GM21367 (cell line): ENCODE results near the gene TFEB.

Experiments used
- ATAC-seq: cut with Tn5 transposase; IDR thresholded peaks from one replicate; pipeline ENCODE4 v1.9.1; 2021; ENCODE audit not compliant: unreplicated experiment

Gene TFEB

DNA sequence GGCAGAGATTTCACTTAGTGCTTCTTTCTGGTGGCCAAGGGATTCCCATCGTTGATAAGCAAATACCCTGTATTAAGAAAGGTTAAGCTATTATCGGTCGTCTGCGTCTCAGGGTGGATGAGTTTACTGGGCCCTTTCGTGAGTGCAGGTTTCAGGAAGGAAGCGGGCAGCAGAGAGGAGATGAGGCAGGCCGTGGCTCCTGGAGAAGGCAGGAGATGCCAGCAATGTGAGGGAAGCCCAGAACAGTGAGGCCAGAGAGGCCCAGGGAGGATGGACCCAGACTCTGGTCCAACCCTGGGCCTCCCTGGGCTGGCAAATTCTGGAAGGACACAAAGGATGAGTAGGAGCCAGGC, 11.2 kb downstream of the TFEB start:
- ATAC-seq, result no peak

DNA sequence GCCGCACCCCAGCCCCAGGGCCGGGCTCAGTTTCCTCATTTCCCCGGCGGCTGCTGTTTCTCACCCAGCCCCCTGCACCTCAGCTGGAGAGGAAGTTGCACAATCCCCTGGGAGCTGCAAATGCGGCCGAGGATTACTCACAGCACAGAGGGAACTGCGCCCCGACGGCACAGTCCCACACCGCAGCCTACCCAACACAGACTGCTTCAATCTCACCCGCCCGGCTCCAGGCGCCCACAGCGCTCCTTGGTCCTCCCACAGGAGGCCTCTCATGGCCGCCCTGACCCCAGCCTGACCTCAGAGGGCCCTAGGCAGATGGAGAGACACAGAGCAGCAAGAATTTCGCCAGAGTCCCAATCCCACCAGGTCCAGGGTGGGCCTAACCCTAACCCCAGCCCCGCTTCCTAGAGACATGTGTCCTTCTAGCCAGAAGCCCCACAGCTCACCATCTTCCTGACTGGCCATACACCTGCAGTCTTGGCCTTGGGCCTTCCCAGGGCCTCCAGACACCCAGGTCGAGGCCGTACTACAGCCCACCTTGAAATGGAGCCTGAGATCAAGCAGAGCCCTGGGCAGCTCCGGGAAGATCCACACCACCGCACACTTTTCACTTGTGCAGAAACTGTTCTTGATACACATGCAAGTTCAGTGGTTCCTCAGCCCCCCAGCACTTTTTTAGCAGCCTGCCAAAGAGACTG, 11.7 kb downstream of the TFEB start:
- peak; percentile 57 for ATAC-seq

DNA sequence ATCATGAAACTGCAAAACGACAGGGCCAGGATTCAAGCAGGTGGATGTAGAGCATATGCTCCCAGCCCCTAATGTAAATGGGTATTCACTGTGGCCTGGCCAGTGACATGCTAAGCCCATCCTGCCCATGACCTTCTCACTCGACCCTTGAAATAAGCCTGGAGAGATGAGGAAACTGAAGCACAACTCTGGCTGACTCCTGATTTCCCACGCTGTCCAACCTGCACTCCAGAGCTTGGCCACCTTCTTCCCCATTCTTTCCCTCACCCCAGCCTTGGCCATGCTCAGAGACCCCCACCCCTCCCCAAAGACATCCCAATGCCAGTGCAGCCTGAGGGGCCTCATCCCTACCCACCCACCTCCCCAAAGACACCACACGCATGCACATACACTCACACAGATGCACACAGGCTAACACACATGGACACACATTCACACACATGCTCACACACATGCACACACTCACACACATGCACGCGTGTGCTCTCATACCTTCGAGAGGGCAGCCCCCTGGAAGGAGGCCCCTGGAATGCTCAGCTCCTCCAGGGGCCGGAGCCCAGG, 12.4 kb downstream of the TFEB start:
- ATAC-seq, result no peak

DNA sequence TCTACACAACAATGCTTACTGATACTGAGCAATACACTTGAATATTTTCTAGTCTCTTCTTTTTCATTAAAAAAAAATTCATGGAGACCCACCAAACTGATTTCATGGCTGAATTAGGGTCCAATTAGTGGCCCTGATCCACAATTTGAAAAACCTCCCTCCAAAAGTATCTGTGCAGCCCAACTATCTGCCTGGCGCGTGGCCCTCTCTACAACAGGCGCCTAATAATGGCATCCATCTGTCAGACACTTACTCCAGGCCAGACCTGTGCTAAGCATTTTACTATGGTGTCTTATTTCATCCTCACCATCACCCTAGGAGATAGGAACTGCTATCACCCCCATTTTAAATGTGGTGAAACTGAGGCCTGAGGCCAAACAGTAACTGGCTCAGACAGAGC, 14.0 kb downstream of the TFEB start:
- ATAC-seq, result no peak

DNA sequence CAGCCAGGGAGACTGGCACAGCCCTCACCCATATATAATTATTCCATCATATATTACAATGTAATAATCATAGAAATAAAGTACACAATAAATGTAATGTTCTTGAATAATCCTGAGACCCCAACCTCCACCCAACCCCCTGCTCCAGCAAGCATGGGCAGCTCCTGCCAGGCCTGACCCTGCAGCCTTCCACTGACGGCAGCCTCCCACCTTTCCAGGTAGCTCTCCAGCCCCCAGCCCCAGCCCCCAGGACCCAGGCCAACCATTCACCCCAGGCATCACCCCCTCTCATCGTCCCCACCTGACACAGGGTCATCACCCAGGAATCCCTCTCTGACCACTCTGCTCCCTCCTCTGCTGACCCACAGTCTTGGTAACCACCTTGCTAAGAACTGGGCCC, 14.6 kb downstream of the TFEB start:
- ATAC-seq, result no peak

DNA sequence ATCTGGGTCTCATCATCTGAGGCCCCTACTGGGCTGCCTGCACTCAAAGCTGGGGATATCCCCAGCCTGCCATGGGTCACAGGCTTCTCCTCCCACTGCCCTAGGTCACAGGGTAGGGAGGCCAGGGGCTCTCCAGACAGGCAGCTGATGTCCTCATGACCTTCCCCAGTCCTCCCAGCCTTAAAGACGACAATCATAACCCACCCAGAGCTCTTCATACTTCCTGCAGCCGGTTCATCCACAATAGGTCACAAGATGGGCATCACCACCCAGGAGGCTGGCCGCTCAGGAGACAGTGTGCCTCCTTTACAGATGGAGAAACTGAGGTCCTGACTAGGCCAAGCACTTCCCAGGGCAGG, 15.2 kb downstream of the TFEB start:
- ATAC-seq, result no peak

DNA sequence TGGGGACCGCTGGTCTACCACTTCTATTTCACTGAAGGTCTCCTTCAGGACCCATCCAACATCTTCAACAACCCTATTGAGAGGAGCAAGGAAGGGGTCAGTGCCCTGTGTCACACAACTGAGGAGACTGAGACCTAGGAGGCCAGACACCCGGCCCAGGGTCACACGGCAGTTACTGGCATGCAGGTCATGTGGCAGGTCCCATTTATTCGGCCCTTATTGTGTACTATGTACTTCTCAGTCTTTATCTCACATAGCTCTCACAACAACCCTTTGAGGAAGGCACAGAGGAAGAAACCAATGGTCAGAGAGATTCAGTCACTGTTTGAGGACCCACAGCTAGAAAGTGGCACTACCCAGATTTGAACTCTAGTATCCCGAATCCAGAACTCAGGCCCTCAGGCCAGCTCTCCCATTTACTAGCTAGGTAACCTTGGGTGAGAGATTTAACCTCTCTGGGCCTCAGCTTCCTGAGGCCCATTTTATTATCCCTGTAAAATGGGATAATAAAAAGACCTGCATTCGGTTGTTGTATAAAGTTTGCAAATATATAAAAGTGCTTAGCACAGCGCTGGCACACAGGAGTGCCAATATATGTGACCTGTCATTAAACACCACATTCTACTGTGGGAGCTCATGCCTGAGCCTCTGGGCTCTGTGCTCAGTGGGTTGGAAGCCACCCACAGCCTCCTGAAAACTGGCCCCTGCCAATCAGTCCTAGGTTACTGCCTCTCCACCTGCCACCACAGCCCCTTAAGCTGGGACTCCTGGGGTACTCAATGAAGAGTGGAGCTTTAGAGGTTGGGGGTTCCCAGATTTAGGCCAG, 15.8 kb downstream of the TFEB start:
- ATAC-seq, result no peak

DNA sequence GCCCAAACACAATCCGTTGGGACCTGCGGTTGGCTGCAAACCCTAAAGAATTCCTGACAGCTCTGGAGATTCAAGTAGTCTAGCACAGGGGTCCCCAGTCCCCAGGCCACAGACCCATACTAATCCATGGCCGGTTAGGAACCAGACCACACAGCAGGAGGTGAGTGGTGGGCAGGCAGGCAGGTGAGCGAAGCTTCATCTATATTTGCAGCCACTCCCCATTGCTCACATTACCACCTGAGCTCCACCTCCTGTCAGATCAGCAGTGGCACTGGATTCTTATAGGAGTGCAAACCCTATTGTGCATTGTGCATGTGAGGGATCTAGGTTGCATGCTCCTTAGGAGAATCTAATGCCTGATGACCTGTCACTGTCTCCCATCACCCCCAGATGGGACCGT, 16.6 kb downstream of the TFEB start:
- no peak for ATAC-seq

DNA sequence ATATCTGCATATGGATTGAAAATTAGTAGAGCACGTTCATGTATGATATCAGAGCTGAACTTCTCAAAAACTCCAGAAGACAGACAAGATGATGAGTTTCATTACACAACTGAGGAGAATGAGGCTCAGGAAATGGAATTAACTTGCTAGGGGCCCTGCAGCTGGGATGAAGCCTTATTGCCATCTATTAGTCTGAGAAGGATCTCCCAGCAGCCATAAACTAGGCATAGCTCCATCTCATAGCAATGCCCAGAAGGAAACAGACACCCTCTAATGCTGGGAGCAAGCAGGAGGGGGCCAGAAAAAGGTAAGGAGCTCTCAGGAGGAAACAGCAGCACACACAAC, 18.0 kb downstream of the TFEB start:
- no peak for ATAC-seq

DNA sequence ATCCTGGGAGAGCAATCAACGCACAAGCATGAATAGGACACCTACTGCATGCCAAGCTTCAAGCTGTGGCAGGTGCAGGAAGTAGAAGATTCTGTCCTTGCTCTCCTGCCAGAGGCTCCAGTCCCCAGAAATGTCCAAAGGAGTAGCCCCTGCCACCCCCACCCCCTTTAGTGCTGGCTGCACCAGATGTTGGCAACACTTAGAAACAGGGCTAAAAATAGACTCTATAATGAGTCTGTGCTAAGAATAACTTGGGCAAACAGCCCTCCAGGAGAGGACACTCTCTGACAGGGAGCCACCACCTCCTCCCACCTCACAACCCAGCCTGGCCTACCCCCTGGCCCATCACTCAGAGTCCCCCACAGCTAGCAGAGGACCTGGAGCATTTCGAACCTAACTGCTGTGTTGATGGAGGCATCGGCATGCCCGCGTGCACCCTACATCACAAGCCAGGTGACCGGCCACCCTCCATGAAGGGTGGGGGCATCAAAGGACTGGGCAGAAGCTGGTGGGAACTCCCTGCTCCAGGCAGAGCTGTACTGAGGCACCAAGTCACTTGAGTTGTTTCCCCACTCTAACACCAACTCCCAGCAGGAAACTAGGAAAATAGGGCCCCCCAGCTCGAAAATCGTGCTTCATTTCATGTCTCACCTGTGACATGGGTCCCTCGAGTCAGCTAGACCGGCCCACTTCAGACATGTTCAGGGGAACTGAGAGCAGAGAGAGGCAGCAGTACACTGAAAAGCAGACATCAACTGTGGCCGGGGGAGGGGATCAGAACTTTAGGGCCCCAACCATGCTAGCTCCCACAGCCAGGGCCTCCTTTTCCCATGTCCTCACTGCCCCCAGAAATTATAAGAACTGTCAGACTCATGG, 18.7 kb downstream of the TFEB start:
- no peak for ATAC-seq

DNA sequence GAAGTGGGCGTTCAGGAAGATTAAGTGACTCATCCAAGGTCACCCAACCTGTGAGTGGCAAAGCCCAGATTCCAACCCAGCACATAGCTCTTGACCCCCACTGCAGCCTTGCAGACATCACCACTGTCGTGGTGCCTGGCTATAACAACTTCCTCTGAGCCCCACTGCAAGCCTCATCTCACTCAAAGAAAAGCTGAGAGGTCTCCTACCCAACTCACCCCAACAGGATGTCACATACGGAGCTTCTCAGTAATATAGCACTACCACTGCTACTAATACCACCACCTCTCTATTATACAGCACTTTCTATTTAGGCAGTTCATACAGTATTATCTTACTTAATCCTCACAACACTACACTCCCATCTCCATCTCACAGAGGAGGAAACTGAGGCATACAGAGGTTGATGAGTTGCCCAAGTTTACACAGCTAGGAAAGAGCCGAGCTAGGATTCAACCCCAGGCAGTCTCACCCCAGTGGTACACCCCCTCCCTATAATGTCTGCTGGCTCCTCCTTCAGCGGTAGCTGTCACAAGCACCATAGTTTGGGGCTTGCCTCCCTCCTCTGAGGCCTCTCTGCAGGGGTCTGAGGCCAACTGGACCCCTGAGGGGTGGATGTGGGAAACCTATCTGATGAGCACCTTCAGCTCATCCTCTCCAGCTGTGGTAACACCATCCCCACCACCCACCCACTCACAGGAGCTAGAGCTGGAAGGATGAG, 19.5 kb downstream of the TFEB start:
- ATAC-seq, result no peak

DNA sequence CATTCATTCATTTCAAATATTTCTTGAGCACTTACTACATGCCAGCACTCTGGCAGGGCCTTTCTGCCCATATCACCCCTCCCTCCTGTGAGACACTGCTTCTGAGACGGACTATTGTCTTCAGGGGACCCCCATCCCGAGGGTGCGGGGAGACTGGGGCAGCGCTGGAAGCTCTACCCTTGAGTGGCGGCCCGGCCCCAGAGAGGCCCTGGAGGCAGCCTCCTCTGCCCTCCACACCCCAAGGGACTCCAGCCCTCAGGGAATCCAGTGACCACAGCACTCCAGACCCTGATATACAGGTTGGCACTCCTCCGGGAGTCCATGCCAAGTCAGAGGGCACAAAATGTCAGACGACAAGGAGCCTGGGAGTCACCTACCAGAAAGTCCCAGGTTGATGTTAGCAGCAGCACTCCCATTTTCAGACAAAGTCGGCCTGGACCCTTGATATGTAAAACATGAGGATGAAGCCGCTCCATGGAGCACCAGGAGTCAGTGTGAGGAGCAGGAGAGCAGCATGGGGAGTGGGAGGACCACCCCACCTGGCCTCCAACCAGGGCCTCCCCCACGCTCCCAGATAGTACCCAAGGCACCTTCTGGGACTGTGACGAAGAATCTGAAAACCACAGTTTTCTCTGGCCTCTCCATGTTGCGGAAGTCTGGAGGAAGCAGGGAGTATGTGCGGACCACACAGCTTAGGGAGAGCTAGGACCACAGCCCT, 20.7 kb downstream of the TFEB start:
- no peak for ATAC-seq

DNA sequence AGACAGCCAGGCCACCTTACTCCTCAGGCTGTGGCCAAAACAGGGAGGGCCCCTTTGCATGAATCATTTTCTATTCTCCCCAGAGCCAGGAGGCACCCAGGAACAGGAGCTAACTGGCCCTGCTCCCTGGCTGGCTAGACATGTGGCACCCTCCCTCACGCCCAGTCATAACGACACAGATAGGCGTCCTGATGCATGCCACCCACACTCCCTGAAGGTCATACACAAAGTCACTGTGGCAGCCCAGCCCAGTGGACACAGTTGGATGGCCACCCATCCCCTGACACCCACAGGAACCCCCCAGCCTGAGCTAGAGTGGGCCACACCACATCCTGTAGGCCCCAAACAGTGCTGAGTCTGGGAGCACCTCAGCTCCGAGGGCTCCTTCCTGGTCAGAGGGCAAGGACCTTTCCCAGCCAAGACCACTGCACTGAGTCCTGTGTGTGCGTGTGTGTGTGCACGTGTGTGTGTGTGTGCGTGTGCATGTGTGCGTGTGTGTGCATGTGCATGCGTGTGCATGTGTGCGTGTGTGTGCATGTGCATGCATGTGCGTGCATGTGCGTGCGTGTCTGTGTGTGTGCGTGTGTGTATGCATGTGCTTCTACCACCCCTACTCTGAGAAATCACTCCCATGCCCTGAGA, 21.6 kb downstream of the TFEB start:
- no peak for ATAC-seq

DNA sequence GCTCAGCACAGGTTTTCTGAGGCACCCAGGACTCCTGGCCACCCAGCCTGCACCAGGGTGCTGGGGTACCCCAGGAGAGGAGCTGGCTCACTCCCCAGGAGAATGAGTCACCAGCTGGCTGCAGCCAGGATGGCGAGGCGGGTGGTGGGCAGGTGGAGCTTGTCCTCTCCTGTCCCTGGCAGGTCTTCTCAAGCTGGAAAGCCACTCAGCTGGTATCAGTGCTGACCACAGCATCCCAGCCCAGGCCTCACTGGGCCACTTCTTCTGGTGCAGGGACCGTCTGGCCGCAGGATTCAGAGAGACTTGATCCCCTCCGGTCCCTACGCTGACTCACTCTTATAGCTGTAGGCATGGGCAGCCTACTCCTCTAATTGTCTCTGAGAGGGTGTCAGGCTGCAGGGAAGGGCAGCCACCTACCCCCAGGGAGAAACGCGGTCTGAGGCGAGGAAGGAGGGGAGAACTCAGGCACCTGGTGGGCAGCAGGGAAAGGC, 22.2 kb downstream of the TFEB start:
- ATAC-seq, result no peak

DNA sequence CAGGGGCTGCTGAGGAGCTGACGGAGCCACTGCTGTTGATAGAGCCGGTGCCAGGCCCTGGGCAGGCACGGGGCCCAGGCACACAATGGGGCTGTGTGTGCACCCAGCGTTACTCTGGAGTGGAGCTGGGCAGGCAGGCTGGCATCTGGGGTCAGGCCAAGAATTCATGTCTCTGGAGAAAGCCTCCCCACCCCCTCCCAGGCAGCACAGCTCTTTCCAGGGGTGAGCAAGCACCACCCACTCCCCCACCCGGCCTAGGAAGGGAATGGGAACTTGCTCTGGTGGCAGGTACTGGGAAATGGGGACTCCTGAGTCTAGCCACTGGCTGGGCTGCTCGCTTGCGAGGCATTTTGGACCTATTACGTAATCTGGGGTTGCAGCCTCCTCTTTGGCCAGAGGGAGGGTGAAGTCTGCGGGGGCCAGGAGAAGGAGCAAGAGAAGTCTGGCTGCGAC, 22.7 kb downstream of the TFEB start:
- ATAC-seq, result no peak

DNA sequence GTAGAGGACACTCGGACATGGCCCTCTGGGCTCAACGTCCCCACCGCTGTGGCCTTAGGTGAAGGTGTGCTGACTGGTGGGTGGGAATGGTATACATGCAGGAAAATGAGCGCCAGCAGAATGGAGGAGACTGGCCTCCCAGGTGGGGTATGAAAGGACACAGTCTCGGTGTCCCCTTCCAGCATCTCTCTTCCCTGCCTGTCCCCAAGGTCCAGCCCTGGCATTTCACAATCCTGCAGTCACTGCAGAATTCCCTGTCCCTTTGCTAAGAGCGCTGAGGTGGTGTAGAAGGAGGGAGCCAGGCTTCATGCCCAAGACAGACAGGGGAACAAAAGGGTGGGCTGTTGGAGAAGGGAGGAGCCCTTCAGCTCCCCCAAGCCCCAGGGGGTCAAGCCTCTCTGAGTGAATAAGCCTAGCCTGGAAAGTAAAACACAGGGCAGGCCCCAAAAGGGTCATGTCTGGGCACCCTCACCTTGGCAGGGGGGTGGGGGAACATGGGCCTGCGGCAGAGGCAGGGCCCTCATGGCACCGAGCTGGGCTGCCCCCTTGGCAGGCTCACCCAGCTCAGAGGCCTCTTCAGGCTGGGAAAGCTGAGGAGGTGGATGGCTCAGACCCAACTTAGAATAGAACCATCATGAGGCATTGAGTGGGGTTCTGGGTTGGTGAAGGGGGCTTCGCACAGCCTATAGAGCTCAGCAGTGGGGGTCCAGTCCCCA, 23.9 kb downstream of the TFEB start:
- ATAC-seq, result no peak

DNA sequence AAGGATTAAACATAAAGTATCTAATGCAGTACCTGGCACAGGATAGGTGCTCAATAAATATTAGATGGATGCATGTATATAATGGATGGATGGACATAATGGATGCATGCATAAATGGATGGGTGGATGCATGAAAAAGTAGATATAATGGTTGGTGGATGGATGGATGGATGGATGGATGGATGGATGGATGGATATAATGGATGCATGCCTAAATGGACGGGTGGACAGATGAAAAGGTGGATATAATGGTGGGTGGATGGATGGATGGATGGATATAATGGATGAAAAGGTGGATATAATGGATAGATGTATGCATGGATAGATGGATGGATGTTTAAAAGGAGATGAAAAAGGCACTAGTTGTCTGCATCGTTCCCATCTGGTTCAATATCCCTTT, 26.0 kb downstream of the TFEB start:
- ATAC-seq, result no peak

DNA sequence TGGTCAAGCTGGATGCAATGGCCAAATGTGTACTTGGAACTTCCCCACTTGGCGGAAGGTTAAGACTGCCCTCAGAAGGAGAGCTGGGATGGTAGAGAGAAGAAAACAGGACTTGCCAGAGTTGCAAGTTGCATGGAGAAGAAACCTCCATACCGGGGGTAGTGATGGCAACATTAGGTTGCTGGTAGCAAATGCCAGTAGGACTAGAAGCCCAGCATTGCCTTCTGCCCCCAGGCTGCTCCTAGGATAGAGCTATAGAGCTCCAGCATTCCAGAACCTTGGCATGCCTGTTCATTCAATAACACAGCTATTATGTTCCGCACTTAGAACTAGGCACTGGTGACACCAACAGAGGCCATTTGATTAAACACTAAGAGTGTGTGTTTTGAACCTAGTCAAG, 26.6 kb downstream of the TFEB start:
- no peak for ATAC-seq
